Activated naive CD4-positive, alpha-beta T cell treated with anti-CD3 and anti-CD28 coated beads for 36 hours (primary cell): ENCODE results near the gene GPD1L. TPM values are rescaled to one million over a fixed set of nuclear protein-coding genes. Genes with fewer than 3 reads are reported as not detected.
"Not testable (repeated sequence)": the region's sequence is repeated elsewhere in the genome, so short reads cannot be mapped to it uniquely, and the experiment has no call there.

Experiments
- CTCF ChIA-PET: fragments of 350-600 bp; sonication (Branson Sonifier 250); formaldehyde crosslinking; loops from one replicate; lab custom pipeline; 2021; ENCODE audit warnings: antibody characterized with exemption; lab: Charles Lee
- DNase-seq: peaks from one replicate; pipeline ENCODE4 v3.0.0-alpha.2; 2020
- H3K27ac Mint-ChIP-seq: one replicate; pipeline ENCODE4 v1.8.0; 2021; ENCODE audit warnings: mild to moderate bottlenecking, mixed read lengths
- H3K27me3 Mint-ChIP-seq: one replicate; pipeline ENCODE4 v1.8.0; 2021; ENCODE audit warnings: low read depth, mixed read lengths
- H3K36me3 Mint-ChIP-seq: one replicate; pipeline ENCODE4 v1.8.0; 2021; ENCODE audit warnings: low read depth, mixed read lengths
- H3K4me1 Mint-ChIP-seq: one replicate; pipeline ENCODE4 v1.8.0; 2021; ENCODE audit warnings: low read depth, mixed read lengths
- H3K4me3 Mint-ChIP-seq: one replicate; pipeline ENCODE4 v1.8.0; 2021; ENCODE audit warnings: mild to moderate bottlenecking, moderate library complexity, mixed read lengths
- H3K9me3 Mint-ChIP-seq: one replicate; pipeline ENCODE4 v1.8.0; 2021; ENCODE audit warnings: mixed read lengths
- intact Hi-C: fragments of 100-400 bp; cut with micrococcal nuclease; formaldehyde crosslinking; loops from one replicate; pipeline ENCODE4 v1.15.1; 2023
- total RNA-seq, 2 experiments: library from RNA; stranded (reverse); gene quantifications; one replicate each; pipeline ENCODE4 v1.2.3, GENCODE V29; 2021

GPD1L gene
- total RNA-seq: 10 to 100 TPM; 10.8 to 12.6 TPM

- Mint-ChIP-seq H3K9me3 (peaks cover 10% of the 10 kb centered on the region), H3K4me3 (peak within 1 kb of the TSS; percentile 96), H3K4me1 (peaks cover 29% of the 10 kb centered on the region), H3K36me3 (no peaks in the 10 kb centered on the region), H3K27me3 (no peaks in the 10 kb centered on the region), H3K27ac (peak within 1 kb of the TSS; percentile 46)
- CTCF ChIA-PET: interaction anchor here (0.8 kb wide), 1 partner anchor 25 kb away, joined by 4 read pairs; no protein-coding TSS in a partner anchor
- DNase-seq: peak; percentile 92
- intact Hi-C loops: loop anchor here (1.0 to 5.0 kb wide), 7 partner anchors 8 to 579 kb away; partner anchors contain the start of genes CMTM6, CMTM8, CNOT10 and STT3B
Measured at GRCh38 chr3:32106132-32106928, at the start of gene GPD1L. Gene GPD1L, plus strand, starts transcription at chr3:32106620. Its CDS starts 92 bp downstream, at chr3:32106712.

DNA sequence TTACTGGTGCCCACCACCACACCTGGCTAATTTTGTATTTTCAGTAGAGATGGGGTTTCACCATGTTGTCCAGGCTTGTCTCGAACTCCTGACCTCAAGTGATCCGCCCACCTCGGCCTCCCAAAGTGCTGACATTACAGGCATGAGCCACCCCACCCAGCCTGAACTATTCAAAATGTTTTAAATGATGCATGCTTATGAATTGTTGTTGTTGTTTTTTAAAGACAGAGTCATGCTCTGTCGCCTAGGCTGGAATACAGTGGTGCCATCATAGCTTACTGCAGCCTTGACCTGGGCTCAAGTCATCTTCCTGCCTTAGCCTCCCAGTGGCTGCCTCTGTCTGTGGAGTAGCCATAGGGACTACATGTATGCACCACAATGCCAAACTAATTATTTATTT lies 48.0 kb upstream of the GPD1L start:
- H3K4me1 Mint-ChIP-seq, H3K9me3 Mint-ChIP-seq, H3K36me3 Mint-ChIP-seq, DNase-seq, H3K27me3 Mint-ChIP-seq, intact Hi-C loops, CTCF ChIA-PET, H3K27ac Mint-ChIP-seq, H3K4me3 Mint-ChIP-seq: not testable (repeated sequence)

DNA sequence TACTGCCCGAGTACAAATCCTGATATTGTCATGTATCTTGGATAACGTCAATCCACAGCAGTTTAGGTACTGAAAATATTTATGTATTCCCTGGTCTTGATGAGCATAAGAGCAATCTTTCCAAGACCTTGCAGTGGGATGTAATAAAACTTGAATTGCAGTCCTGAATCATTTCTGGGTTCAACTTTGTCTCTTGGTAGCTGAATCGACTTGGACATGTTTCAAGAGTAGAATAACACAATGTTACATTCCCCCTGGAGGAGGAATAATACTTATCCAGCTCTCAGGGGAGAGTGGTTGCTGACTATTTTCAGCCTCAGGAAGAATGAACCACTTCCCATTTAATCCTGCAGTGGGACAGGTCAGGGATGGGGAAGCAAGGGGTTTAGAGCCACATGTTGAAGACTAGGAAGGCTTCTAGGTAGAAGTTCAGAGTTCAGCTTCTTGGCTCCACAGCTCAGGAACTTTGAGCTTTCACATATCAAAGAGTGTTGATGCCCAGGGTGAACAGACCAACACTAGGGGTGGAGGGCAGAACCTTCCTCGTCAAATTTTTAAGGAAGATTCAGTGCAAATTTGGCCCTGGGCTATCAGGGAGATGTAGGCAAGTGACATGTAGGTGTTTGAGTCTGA lies 43.4 kb upstream of the GPD1L start:
- CTCF ChIA-PET: no interaction called here
- no peaks in the 10 kb centered on the region for H3K27me3 Mint-ChIP-seq
- DNase-seq: no peak
- no peak overlapping the region for H3K4me3 Mint-ChIP-seq
- no peaks in the 10 kb centered on the region for H3K36me3 Mint-ChIP-seq
- intact Hi-C loops: no loop called here
- H3K9me3 Mint-ChIP-seq: no peaks in the 10 kb centered on the region
- H3K4me1 Mint-ChIP-seq: no peaks in the 10 kb centered on the region
- H3K27ac Mint-ChIP-seq: no peak overlapping the region

- intact Hi-C loops: no loop called here
- no peak overlapping the region for H3K27ac Mint-ChIP-seq
- no peaks in the 10 kb centered on the region for H3K27me3 Mint-ChIP-seq
Measured at GRCh38 chr3:32066686-32067085, 39.7 kb upstream of the GPD1L start.

GRCh38 chr3:32074194-32074593 lies 32.2 kb upstream of the GPD1L start:
- H3K27me3 Mint-ChIP-seq, H3K4me1 Mint-ChIP-seq, DNase-seq, H3K4me3 Mint-ChIP-seq, H3K36me3 Mint-ChIP-seq, H3K27ac Mint-ChIP-seq, CTCF ChIA-PET, intact Hi-C loops, H3K9me3 Mint-ChIP-seq: not testable (repeated sequence)

More at GRCh38 chr3:32066686-32067085, 39.7 kb upstream of the GPD1L start:
- Mint-ChIP-seq H3K4me1 (no peaks in the 10 kb centered on the region), H3K36me3 (no peaks in the 10 kb centered on the region), H3K4me3 (no peak overlapping the region), H3K9me3 (no peaks in the 10 kb centered on the region)
- no peak for DNase-seq
- CTCF ChIA-PET: no interaction called here

DNA sequence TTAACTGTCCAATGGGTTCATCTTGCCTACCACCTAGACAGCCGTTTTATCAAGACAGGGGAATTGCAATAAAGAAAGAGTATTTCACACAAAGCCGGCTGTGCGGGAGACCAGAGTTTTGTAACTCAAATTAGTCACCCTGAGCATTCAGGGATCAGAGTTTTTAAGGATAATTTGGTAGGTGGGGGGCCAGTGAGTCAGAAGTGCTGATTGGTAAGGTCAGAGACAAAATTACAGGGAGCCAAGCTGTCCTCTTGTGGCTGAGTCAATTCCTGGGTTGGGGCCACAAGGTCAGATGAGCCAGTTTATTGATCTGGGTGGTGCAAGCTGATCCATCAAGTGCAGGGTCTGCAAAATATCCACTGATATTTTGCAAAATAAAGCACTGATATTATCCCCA lies 29.9 kb upstream of the GPD1L start:
- CTCF ChIA-PET: no interaction called here
- H3K9me3 Mint-ChIP-seq: no peaks in the 10 kb centered on the region
- no peaks in the 10 kb centered on the region for H3K4me1 Mint-ChIP-seq
- no peak overlapping the region for H3K4me3 Mint-ChIP-seq
- H3K27ac Mint-ChIP-seq: no peak overlapping the region
- H3K27me3 Mint-ChIP-seq: no peaks in the 10 kb centered on the region
- intact Hi-C loops: no loop called here
- H3K36me3 Mint-ChIP-seq: no peaks in the 10 kb centered on the region
- no peak for DNase-seq

- no peaks in the 10 kb centered on the region for H3K27me3 Mint-ChIP-seq
- CTCF ChIA-PET: no interaction called here
- no peaks in the 10 kb centered on the region for H3K4me1 Mint-ChIP-seq
- H3K27ac Mint-ChIP-seq: no peak overlapping the region
- DNase-seq: no peak
- H3K9me3 Mint-ChIP-seq: no peaks in the 10 kb centered on the region
- H3K4me3 Mint-ChIP-seq: no peak overlapping the region
- no peaks in the 10 kb centered on the region for H3K36me3 Mint-ChIP-seq
- intact Hi-C loops: no loop called here
Measured at GRCh38 chr3:32077260-32078084, 28.9 kb upstream of the GPD1L start.

GRCh38 chr3:32078085-32078634 lies 28.3 kb upstream of the GPD1L start:
- no peaks in the 10 kb centered on the region for H3K27me3 Mint-ChIP-seq
- intact Hi-C loops: no loop called here
- H3K4me3 Mint-ChIP-seq: no peak overlapping the region
- H3K4me1 Mint-ChIP-seq: no peaks in the 10 kb centered on the region
- no peak for DNase-seq
- CTCF ChIA-PET: no interaction called here
- H3K36me3 Mint-ChIP-seq: no peaks in the 10 kb centered on the region
- H3K9me3 Mint-ChIP-seq: no peaks in the 10 kb centered on the region
- H3K27ac Mint-ChIP-seq: no peak overlapping the region

DNA sequence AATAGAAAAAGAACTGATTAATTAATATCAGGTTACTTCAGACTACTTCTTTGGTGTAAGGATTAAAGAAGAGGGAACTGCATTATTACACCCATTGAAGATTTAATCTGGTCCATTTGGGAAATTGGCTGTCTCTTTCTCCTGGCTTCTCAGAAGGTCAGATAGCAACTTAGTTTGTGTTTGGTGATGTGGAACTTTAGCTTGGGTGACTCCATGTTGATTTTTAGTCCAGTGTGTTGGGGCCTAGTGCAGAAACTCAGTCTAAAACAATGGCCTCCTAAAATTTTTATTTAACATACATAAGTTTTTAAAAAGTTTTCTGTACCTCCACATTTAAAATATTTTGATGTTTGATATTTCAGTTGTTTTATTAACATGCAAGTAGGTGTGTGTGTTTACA lies 27.6 kb upstream of the GPD1L start:
- no peak overlapping the region for H3K27ac Mint-ChIP-seq
- no peak for DNase-seq
- CTCF ChIA-PET: no interaction called here
- intact Hi-C loops: no loop called here
- H3K4me1 Mint-ChIP-seq: no peaks in the 10 kb centered on the region
- H3K9me3 Mint-ChIP-seq: no peaks in the 10 kb centered on the region
- peaks cover under 1% of the 10 kb centered on the region for H3K36me3 Mint-ChIP-seq
- no peaks in the 10 kb centered on the region for H3K27me3 Mint-ChIP-seq
- no peak overlapping the region for H3K4me3 Mint-ChIP-seq

- peaks cover 4% of the 10 kb centered on the region for H3K9me3 Mint-ChIP-seq
- no peak overlapping the region for H3K4me3 Mint-ChIP-seq
- intact Hi-C loops: no loop called here
- no peak overlapping the region for H3K27ac Mint-ChIP-seq
- H3K4me1 Mint-ChIP-seq: no peaks in the 10 kb centered on the region
- H3K27me3 Mint-ChIP-seq: no peaks in the 10 kb centered on the region
- CTCF ChIA-PET: no interaction called here
- H3K36me3 Mint-ChIP-seq: peaks cover 1% of the 10 kb centered on the region
- DNase-seq: no peak
Measured at GRCh38 chr3:32082721-32083120, 23.7 kb upstream of the GPD1L start.

- intact Hi-C loops: no loop called here
- H3K4me1 Mint-ChIP-seq: no peaks in the 10 kb centered on the region
Measured at GRCh38 chr3:32083702-32084270, 22.6 kb upstream of the GPD1L start.

GRCh38 chr3:32084870-32085269 lies 21.6 kb upstream of the GPD1L start:
- H3K27me3 Mint-ChIP-seq: no peaks in the 10 kb centered on the region
- no peak overlapping the region for H3K27ac Mint-ChIP-seq
- H3K36me3 Mint-ChIP-seq: peaks cover 1% of the 10 kb centered on the region
- H3K4me1 Mint-ChIP-seq: no peaks in the 10 kb centered on the region
- peaks cover 4% of the 10 kb centered on the region for H3K9me3 Mint-ChIP-seq
- CTCF ChIA-PET: no interaction called here
- DNase-seq: no peak
- intact Hi-C loops: no loop called here
- H3K4me3 Mint-ChIP-seq: no peak overlapping the region

More at GRCh38 chr3:32083702-32084270, 22.6 kb upstream of the GPD1L start:
- Mint-ChIP-seq H3K36me3 (peaks cover 1% of the 10 kb centered on the region), H3K9me3 (peaks cover 4% of the 10 kb centered on the region), H3K27ac (no peak overlapping the region), H3K27me3 (no peaks in the 10 kb centered on the region), H3K4me3 (no peak overlapping the region)
- DNase-seq: no peak
- CTCF ChIA-PET: no interaction called here
